Chondrocyte (in vitro differentiated cells): ENCODE data around the gene ATG16L2. TPM values are rescaled to one million over a fixed set of nuclear protein-coding genes. Genes with fewer than 3 reads are reported as not detected.

Experiments
- DNase-seq: peaks from one replicate; pipeline ENCODE4 v3.0.0; 2021; ENCODE audit warnings: mixed read lengths, low spot score
- H3K27ac Mint-ChIP-seq: one replicate; pipeline ENCODE4 v1.8.0; 2021; ENCODE audit warnings: mild to moderate bottlenecking, moderate library complexity, mixed read lengths; ENCODE audit not compliant: unreplicated experiment
- H3K27me3 Mint-ChIP-seq: 2 replicates; pipeline ENCODE4 v1.8.0; 2021; ENCODE audit warnings: low read depth, mixed read lengths
- H3K36me3 Mint-ChIP-seq: 2 replicates; pipeline ENCODE4 v1.8.0; 2021; ENCODE audit warnings: low read depth, mixed read lengths
- H3K4me1 Mint-ChIP-seq: 2 replicates; pipeline ENCODE4 v1.8.0; 2021; ENCODE audit warnings: low read depth, mild to moderate bottlenecking, mixed read lengths
- H3K4me3 Mint-ChIP-seq: one replicate; pipeline ENCODE4 v1.8.0; 2021; ENCODE audit warnings: mild to moderate bottlenecking, moderate library complexity, mixed read lengths; ENCODE audit not compliant: unreplicated experiment
- H3K9me3 Mint-ChIP-seq: 2 replicates; pipeline ENCODE4 v1.8.0; 2021; ENCODE audit warnings: low read depth, mixed read lengths
- CTCF ChIP-seq: fragments of 200-600 bp; sonication (generic); IDR thresholded peaks from 2 replicates; pipeline ENCODE4 v1.5.0; 2021; ENCODE audit warnings: antibody characterized with exemption, mild to moderate bottlenecking, moderate library complexity
- total RNA-seq: library from RNA; stranded (reverse); gene quantifications from 3 replicates; pipeline ENCODE4 v1.2.1, GENCODE V29; 2021

ATG16L2 gene
- total RNA-seq, 1 donor from 2014 or later, result 9.9 TPM

GRCh38 chr11:72780296-72781062, 33.7 kb upstream of the ATG16L2 start:
- Mint-ChIP-seq H3K27ac (peak overlapping the region; percentile 22), H3K36me3 (peaks cover 1% of the 10 kb centered on the region), H3K9me3 (no peaks in the 10 kb centered on the region), H3K4me3 (peak overlapping the region; percentile 70), H3K27me3 (no peaks in the 10 kb centered on the region), H3K4me1 (peaks cover 63% of the 10 kb centered on the region)
- TF ChIP-seq CTCF, result no peak
- DNase-seq, result no peak

GRCh38 chr11:72781063-72781312, 33.2 kb upstream of the ATG16L2 start:
- Mint-ChIP-seq H3K27me3 (no peaks in the 10 kb centered on the region), H3K4me1 (peaks cover 59% of the 10 kb centered on the region), H3K9me3 (no peaks in the 10 kb centered on the region), H3K4me3 (peak overlapping the region; percentile 70), H3K27ac (peak overlapping the region; percentile 22), H3K36me3 (peaks cover 1% of the 10 kb centered on the region)
- DNase-seq, result no peak
- no peak for TF ChIP-seq CTCF

GRCh38 chr11:72781313-72782080, 32.7 kb upstream of the ATG16L2 start:
- no peak for TF ChIP-seq CTCF
- DNase-seq, result no peak
- no peak overlapping the region for H3K27ac Mint-ChIP-seq
- peaks cover 56% of the 10 kb centered on the region for H3K4me1 Mint-ChIP-seq
- peaks cover 1% of the 10 kb centered on the region for H3K36me3 Mint-ChIP-seq
- no peaks in the 10 kb centered on the region for H3K9me3 Mint-ChIP-seq
- H3K4me3 Mint-ChIP-seq, result peak overlapping the region; percentile 70
- no peaks in the 10 kb centered on the region for H3K27me3 Mint-ChIP-seq

- TF ChIP-seq CTCF, result no peak
- H3K27ac Mint-ChIP-seq, result no peak overlapping the region
These were observed 31.9 kb upstream of the ATG16L2 start for GRCh38 chr11:72782081-72782920.

More at GRCh38 chr11:72782081-72782920, 31.9 kb upstream of the ATG16L2 start:
- Mint-ChIP-seq H3K4me1 (peaks cover 48% of the 10 kb centered on the region), H3K27me3 (no peaks in the 10 kb centered on the region), H3K9me3 (no peaks in the 10 kb centered on the region), H3K4me3 (peak overlapping the region; percentile 61), H3K36me3 (peaks cover 1% of the 10 kb centered on the region)
- no peak for DNase-seq
